ENCODE data around the gene CHMP1A.

CHMP1A gene

GRCh38 chr16:89621698-89622409 lies 35.7 kb downstream of the CHMP1A start:
- no peak for DNase-seq

- no peak for DNase-seq
These were observed 36.3 kb downstream of the CHMP1A start for GRCh38 chr16:89621136-89621697.

GRCh38 chr16:89620406-89620841 lies 37.1 kb downstream of the CHMP1A start:
- DNase-seq = no peak

GRCh38 chr16:89619840-89620239 lies 37.7 kb downstream of the CHMP1A start:
- DNase-seq = no peak

- DNase-seq = no peak
These were observed 39.2 kb downstream of the CHMP1A start for GRCh38 chr16:89618109-89618998.

GRCh38 chr16:89617036-89617435 lies 40.5 kb downstream of the CHMP1A start:
- DNase-seq = no peak

- DNase-seq = no peak
These were observed 40.9 kb downstream of the CHMP1A start for GRCh38 chr16:89616623-89617022.

GRCh38 chr16:89615596-89616090 lies 41.9 kb downstream of the CHMP1A start:
- no peak for DNase-seq

GRCh38 chr16:89615176-89615575 lies 42.3 kb downstream of the CHMP1A start:
- no peak for DNase-seq

- DNase-seq = no peak
These were observed 43.5 kb downstream of the CHMP1A start for GRCh38 chr16:89613954-89614459.

GRCh38 chr16:89613231-89613953 lies 44.1 kb downstream of the CHMP1A start, which contains the start of gene DPEP1:
Gene DPEP1, plus strand, starts transcription at chr16:89613642. Its CDS starts 16,769 bp downstream, at chr16:89630411.
- DNase-seq = no peak

GRCh38 chr16:89612415-89613166 lies 44.9 kb downstream of the CHMP1A start:
- no peak for DNase-seq

GRCh38 chr16:89610108-89610453 lies 47.4 kb downstream of the CHMP1A start:
- DNase-seq = no peak

- no peak for DNase-seq
These were observed 49.4 kb downstream of the CHMP1A start for GRCh38 chr16:89607937-89608740.

GRCh38 chr16:89607453-89607852 lies 50.1 kb downstream of the CHMP1A start:
- DNase-seq = no peak

- DNase-seq = no peak
These were observed 51.5 kb downstream of the CHMP1A start for GRCh38 chr16:89606006-89606405.

- DNase-seq = no peak
These were observed 52.1 kb downstream of the CHMP1A start for GRCh38 chr16:89605186-89605970.

- no peak for DNase-seq
These were observed 52.7 kb downstream of the CHMP1A start for GRCh38 chr16:89604764-89605163.

- DNase-seq = no peak
These were observed 54.4 kb downstream of the CHMP1A start for GRCh38 chr16:89602952-89603590.

Data from bone marrow (tissue), 2 donors.